Measurements from ENCODE around the gene CCL4L2.
"Not testable (repeated sequence)": the region's sequence is repeated elsewhere in the genome, so short reads cannot be mapped to it uniquely, and the experiment has no call there.

Gene CCL4L2

DNA sequence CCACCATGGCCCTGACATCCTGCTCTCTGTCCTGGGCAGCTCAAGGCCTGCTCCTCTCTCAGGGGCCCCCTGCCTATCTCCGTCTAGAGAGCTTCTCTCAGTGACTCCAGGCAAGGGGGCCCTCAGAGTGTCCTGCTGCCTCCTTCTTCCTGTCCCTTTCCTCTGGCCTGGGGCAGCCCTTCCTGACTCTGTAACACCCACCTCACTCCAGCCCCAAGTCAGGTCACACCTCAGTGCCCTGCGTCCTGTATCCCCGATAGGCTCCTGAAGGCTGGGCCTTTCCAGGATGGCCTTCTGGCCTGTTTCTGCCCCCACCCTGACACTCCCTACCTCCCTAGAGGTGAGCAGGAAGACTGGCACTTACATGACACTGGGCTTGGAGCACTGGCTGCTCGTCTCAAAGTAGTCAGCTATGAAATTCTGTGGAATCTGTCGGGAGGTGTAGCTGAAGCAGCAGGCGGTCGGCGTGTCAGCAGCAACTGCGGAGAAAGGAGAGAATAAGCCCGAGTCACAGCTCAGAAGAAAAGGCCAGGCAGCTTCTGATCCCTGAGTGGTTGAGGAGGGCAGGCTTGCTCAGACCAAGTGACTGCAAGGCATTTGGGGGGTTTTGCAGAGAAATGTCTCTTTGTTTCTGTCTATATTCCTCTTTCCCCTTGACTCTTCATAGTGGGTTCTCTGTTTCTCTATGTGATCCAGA, 15.3 kb upstream of the CCL4L2 start:
- DNase-seq: no peak

GRCh38 chr17:36196131-36196486, 14.8 kb upstream of the CCL4L2 start:
- no peak for DNase-seq

DNA sequence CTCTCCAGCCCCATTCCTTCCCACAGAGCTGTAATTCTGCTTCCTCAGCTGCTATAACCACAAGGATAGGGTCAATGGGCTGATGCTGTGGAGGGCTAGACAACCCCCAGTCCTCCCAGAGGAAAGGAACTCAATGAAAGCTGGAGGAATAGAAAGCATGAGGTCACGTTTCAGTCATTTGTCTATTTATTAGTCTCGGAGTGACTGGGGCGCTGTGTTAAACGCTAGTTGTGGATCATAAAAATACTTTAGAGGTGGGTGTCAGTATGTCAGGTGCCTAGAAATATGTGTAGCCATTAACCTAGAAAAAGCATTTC, 13.5 kb upstream of the CCL4L2 start:
- DNase-seq: no peak

GRCh38 chr17:36198831-36199465, 11.9 kb upstream of the CCL4L2 start:
- DNase-seq: no peak

DNA sequence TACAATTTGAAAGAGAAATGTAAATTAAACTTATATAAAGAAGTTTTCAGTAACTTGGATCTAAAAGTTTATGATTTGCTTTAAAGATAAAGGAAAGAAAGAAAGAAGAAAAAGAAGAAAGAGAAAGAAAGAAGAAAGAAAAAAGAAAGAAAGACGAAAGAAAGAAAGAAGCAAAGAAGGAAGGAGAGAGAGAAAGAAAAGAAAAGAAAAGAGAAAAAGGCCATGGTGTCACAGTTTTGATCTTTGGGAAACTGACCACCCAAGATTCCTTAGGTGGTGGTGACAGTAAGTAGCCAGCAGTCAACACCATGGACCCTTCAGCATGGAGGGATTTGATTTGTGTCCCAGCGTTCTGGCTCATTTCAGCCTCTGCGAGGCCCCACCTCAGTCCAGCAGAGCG, 9.8 kb upstream of the CCL4L2 start:
- not testable (repeated sequence) for DNase-seq

DNA sequence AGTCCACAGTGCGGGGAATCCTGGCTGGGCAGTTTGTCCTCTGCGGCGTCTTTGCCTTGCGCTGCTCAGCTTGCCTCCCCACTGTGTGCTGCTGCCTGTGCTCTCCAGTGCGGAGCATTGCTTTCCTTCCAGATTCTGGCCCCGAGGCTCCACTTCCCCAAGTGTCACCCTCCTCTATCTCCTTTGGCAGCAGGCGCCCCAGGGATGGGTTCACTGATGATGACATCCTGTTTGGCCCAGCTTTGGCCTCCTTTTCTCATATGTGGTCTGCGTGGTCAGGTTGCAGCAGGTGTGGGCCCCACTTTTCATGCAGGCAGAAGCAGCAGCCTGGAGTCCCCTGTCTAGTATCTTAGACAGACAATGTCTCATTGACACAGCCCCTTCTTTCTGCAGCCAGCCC, 9.4 kb upstream of the CCL4L2 start:
- not testable (repeated sequence) for DNase-seq

GRCh38 chr17:36203335-36203734, 7.5 kb upstream of the CCL4L2 start:
- no peak for DNase-seq

GRCh38 chr17:36204724-36205500, 6.0 kb upstream of the CCL4L2 start:
- no peak for DNase-seq

DNA sequence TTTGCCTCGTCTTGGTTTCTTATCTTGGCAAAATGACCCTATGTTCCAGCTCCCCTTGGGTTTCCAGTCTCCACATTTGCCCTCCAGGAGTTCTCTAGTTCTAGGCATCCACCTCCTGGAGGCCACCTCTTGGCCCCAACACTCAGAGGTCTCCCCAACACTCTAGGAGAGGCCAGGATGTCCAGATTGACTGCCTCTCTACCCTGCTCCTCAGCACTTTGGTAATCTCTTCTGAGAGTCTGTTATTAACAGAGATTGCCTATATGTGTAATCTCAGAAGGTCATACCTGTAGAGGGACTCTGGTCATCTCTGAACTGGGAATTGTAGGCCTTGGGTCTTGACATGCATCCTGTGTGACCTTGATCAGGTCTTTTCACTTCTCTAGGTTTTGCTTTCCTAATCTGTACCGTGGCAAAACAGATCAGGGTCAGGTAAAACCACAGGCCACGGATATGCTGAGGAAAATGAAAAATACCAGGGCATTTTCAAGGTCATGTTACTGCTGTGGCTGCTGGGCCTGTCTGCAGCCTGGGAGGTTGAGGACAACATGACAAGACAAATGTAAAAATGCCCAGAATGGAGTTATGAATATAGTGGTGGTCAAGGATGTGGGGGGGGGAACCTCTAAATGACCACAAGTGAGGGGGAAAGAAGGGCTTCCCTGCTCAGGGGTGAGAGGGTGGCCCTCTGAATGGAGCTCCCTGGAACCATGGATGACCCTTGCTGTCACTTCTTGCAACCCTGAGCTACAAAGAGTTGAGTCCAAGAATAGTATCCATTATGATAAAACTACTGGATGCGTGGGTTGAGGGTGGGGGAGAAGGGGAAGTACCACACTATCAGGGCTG, 5.0 kb upstream of the CCL4L2 start:
- no peak for DNase-seq

DNA sequence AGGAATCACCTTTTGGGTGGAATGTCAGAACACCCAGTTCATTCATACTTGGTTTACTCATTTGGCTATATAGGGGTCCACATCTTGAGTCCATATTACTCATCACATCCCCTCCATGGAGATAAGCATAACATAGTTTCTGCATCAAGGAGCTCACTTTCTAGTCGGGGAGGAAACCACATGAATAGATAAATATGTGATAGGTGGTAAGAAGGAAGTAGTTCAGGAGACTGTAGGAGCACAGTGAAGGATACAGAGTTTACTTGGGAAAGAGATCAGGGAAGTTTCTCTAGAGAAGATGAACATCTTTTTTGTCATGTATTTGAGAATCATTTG, 4.4 kb upstream of the CCL4L2 start:
- not testable (repeated sequence) for DNase-seq

DNA sequence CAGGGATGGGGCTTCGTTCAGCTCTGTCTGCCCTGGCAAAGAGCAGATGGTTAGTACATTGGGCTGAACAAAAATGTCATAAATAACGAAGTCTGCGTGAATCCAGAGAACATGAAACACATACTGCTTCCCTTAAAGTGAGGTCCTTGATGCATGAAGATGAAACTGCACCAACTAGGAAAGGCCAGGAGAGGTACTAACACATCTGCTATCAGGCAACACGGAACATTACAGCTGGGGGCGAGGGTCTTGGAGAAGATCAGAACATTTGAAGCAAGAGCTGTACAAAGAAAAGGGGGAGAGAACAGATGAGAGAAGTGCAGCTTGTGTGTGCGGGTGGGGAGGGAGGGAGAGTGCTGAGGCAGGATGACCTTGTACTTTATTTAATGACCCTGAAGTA, 3.5 kb upstream of the CCL4L2 start:
- DNase-seq: not testable (repeated sequence)

GRCh38 chr17:36209575-36209974, 1.3 kb upstream of the CCL4L2 start:
- DNase-seq: no peak

- not testable (repeated sequence) for DNase-seq
Measured at GRCh38 chr17:36211484-36212271, 815 bp downstream of the CCL4L2 start.

DNA sequence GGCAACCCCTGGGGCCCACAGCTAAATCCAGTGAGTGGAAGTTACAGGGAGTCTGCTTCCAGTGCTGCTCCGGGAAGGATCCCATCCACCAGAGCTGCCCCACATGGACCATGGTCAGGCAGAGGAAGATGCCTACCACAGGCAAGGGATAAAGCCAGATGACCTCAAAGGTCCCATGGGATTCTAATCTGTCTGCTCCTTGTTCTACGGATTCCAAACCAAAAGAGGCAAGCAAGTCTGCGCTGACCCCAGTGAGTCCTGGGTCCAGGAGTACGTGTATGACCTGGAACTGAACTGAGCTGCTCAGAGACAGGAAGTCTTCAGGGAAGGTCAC, 1.4 kb downstream of the CCL4L2 start:
- no peak for DNase-seq

DNA sequence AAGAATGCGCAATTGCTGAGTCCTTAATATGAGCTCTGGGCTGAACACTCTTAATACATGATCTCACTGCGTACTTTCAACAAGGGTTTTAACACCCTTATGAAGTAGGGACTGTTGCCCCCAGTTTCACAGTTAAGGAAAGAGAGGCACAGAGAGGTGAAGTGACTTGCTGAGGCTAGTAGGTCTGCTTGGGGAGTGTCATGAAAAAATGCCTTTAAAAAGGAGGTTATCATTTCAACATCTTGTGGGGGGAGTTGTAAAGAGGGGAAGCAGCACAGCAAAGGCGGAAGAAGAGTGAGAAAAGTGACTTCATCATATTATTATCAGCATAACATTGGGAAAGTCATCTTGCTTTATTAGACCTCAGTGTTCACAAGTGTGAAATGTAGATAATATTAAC, 2.1 kb downstream of the CCL4L2 start:
- no peak for DNase-seq

DNA sequence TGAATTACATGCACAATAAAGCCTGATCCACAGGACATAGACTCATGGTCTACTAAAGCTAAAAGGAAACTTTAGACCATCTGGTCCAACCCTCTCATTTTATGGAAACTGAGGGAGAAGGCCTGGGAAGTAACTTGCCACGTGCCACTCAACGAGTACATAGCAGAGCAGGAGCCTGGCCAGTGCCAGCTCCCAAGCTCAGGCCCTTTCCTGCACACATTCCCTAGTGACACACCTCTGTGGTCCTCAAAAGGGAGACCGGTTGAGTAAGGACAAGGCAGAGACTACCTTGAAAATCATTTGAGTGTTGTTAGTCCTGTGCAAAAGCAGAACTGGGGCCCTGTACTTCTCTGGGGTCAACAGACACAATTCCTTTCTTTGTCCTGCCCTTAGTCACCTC, 2.8 kb downstream of the CCL4L2 start:
- no peak for DNase-seq

DNA sequence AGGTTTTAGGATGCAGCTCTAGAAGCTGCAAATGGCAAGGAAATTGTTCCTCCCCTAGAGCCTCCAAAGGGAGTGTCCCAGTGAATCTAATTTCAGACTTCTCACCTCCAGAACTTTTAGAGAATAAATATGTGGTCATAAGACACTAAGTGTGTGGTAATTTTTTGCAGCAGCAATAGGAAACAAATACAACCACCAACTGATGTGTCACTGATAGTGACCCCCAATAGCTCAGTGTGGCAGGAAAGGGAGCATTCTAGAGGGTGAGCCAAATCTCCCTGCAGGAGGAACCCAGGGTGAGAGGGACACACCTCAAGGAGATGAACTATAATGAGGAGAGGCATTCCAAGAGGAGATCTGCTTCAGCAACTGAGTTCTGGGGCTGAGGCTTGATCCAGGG, 4.1 kb downstream of the CCL4L2 start:
- DNase-seq: no peak

DNA sequence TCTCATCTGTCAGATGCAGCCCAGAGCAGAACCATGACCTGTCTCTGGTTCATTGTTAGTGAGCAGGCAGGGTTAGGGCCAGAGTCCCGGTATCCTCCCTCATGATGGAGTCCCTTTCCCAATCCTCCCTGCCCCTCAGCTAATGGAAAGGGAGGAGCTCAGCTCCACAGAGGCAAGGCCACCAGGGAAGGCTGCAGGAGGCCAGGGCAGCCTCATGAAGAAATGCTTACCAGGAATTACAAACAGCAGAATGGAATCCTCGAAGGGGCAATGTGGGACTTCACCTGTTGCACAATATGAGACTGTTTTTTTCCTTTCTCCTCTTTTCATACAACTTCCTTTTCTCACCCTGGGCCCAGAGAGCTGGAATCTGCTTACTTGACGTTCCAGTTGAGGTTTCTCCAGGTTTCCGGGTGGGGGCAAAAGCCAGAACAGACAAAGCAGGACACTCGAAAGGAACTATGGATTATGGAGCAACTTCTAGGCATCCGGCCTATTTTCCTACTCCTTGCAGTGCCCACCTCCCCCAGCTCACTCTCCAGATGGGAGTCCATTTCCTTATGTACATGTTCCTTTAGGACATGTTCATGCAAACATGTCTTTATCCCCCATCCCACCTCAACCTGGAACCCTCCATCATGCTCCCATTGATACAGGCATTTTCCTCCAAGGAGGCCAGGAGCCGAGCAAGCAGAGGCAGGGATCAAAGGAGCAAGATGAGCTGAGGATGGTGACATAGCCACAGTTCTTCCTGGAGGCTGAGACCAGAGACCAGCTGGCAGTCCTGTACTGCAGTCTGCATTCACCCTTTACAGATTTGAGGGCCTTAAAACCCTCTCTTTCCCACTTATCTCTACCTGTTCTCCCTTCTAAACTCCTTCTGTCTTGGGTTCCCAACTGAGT, 4.8 kb downstream of the CCL4L2 start:
- DNase-seq: not testable (repeated sequence)

GRCh38 chr17:36219556-36219955, 8.7 kb downstream of the CCL4L2 start:
- DNase-seq: not testable (repeated sequence)

DNA sequence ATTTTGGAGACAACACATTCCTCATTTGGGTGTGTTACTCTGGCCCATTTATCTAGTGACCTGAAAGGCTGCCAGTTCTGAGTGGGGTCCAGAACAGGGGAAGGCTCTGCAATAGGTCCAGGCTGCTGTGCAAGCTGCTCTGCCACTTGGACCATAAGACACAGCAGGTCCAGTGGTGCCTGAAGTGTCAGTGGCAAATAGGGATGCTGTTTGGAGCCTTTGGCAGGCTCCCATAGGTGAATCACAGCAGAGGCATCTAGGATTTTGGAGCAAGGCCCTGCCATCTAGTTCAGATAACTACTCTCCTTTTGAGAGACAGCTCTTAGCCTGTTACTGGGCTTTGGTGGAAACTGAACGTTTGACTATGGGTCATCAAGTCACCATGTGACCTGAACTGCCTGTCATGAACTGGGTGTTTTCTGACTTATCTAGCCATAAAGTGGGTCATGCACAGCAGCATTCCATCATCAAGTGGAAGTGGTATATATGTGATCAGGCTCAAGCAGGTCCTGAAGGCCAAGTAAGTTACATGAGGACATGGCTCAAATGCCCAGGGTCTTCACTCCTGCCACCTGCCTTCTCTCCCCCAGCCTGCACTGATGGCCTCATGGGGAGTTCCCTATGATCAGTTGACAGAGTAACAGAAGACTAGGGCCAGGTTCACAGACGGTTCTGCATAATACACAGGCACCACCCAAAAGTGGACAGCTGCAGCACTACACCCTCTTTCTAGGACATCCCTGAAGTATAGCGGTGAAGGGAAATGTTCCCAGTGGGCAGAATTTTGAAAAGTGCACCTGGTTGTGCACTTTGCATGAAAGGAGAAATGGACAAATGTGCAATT, 10.1 kb downstream of the CCL4L2 start:
- not testable (repeated sequence) for DNase-seq

All from SHP77 (cell line).